ENCODE results near the gene GDF10. TPM values are rescaled to one million over a fixed set of nuclear protein-coding genes. Genes with fewer than 3 reads are reported as not detected.

GDF10 gene
- total RNA-seq, 6 experiments from 2014 or later = not detected

DNA sequence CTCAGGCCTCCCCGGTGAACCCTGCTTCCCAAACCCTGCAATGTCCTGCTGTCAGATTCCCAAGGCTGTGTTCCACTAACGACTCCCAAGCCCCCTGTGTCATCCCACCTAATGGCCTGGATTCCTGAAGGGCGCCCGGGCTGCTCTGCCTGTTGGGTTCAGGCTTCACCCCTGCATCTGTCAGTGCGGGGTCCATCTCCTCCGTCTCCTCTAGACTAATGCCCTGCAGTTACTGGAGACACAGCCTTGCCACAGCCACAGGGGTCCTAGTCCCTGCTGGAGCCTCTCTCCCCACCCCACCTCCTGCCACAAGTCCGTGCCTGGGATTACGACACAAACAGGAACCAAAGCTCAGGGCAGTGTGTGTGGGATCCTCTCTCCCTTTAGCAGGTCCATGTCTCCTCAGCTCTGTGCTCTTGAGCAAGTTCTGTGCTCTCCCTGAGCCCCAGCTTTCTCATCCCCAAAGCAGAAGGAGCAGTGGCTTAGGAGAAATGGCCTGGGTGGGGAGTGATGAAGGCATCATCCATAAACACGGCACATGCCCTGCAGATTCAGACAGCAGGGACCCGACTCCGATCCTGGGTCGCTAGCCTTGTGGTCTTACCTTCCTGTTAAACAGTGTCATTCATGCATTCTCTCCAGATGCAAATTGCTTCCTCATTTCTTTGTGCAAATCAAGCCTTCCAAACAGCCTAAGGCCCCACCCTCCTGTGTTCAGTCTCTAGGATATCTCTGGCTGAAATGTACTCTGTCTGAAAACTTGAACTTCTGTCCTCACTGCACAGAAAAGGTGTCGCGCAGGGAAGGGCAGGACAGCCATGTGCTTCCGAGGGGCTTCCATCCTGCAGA is 40.0 kb downstream of the GDF10 start:
- TF ChIP-seq, protein P1, sequence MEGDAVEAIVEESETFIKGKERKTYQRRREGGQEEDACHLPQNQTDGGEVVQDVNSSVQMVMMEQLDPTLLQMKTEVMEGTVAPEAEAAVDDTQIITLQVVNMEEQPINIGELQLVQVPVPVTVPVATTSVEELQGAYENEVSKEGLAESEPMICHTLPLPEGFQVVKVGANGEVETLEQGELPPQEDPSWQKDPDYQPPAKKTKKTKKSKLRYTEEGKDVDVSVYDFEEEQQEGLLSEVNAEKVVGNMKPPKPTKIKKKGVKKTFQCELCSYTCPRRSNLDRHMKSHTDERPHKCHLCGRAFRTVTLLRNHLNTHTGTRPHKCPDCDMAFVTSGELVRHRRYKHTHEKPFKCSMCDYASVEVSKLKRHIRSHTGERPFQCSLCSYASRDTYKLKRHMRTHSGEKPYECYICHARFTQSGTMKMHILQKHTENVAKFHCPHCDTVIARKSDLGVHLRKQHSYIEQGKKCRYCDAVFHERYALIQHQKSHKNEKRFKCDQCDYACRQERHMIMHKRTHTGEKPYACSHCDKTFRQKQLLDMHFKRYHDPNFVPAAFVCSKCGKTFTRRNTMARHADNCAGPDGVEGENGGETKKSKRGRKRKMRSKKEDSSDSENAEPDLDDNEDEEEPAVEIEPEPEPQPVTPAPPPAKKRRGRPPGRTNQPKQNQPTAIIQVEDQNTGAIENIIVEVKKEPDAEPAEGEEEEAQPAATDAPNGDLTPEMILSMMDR (IDR thresholded peaks at IDR 0.05) = no peak
- WGBS (ENCODE audit: insufficient coverage, low coverage, low lambda C conversion rate, missing lambda C conversion rate) = 52% methylated on average over 7 of the region's 15 CpGs
- no peaks in the 10 kb centered on the region for H3K9me3 ChIP-seq
- no peak overlapping the region for H3K4me3 ChIP-seq
- H3K36me3 ChIP-seq = no peaks in the 10 kb centered on the region
- no peak for ATAC-seq
- intact Hi-C loops (cut with DNase I) = no loop called here
- no peaks in the 10 kb centered on the region for H3K4me1 ChIP-seq
- H3K27ac ChIP-seq = no peak overlapping the region
- DNase-seq = no peak
- H3K27me3 ChIP-seq = no peaks in the 10 kb centered on the region

DNA sequence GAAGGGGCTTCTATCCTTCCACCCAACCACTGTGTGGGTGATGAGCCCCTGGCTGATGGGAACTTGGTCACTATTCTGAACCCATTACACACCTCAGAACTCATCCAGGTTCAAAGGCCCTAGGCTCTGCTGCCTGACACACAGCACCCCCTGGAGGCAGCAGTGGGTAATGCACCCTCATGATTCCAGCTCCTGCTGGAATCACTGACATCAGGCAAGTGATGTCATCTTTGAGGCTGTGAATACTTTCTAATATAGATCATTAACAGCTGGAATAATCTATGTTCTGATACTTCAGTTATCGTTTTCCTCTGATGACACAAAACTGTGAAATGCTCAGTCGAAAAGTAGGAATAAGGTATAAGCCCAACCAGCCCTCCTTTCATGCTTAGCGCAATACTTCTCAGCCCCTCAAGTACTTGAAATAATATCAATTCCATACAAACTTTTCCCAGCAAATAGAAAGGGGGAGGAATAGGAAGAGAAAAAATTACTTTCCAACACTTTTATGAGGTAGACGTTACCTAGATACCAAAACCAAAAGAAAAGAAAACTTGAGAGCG is 40.7 kb downstream of the GDF10 start:
- Histone ChIP-seq H3K4me1 (no peaks in the 10 kb centered on the region), H3K36me3 (no peaks in the 10 kb centered on the region), H3K27me3 (no peaks in the 10 kb centered on the region), H3K27ac (no peak overlapping the region), H3K4me3 (no peak overlapping the region), H3K9me3 (no peaks in the 10 kb centered on the region)
- intact Hi-C loops (cut with DNase I) = no loop called here
- WGBS (ENCODE audit: insufficient coverage, low coverage, low lambda C conversion rate, missing lambda C conversion rate) = 50% methylated on average over 5 of the region's 5 CpGs
- peak; percentile 89 to 97 (median 94) for ATAC-seq
- DNase-seq = peak in 2 of 3 donors; percentile 58 to 69
- TF ChIP-seq, protein P1 (IDR thresholded peaks at IDR 0.05) = peak; percentile 86 to 99 (median 98)
- TF ChIP-seq POLR2A (IDR thresholded peaks at IDR 0.05) = no peak

DNA sequence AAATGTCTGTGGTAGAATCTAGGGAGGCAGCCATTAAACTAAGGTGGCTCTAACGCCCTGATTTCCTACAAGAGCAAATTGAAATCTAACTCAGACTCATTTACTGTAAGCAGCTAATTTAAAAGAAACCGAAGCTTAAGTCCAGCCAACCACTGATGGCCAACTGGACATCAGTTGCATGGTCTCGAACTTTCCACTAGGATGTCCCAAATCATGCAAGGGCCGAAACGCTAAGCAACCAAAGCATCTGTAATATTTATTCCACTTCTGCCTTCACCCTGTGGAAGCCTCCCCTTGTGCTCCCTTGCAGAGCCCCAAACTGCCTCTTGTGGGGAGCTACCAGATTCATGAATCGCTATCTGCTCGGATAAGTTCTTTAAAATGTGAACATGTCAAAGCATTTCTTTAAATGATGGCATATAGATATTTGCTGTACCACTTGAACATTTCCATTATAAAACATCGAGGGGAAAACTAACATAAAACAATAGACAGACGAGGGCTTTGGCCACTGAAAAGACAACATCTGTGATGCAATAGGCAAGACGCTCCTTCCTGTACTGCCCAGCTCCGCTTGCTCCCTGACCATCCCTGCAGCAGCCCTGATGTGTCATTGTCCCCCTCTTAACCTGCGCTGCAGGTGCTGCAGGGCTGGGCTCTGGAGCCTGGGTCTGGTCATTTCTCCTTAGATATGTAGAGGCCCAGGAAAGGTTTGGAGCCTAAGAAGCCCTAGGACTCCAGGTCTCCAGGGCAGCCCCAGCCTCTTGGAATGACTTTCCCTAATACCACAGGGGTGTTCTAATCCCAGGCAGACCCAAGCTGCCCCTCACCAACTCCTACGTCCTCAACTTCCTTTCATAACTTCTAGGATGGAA is 45.2 kb downstream of the GDF10 start:
- H3K36me3 ChIP-seq = no peaks in the 10 kb centered on the region
- TF ChIP-seq POLR2A (IDR thresholded peaks at IDR 0.05) = no peak
- TF ChIP-seq, protein P1 (IDR thresholded peaks at IDR 0.05) = no peak
- no peak overlapping the region for H3K4me3 ChIP-seq
- no peaks in the 10 kb centered on the region for H3K27me3 ChIP-seq
- 72% methylated on average over 12 of the region's 13 CpGs for WGBS (ENCODE audit: insufficient coverage, low coverage, low lambda C conversion rate, missing lambda C conversion rate)
- ATAC-seq (no peak), DNase-seq (no peak)
- no peak overlapping the region for H3K27ac ChIP-seq
- intact Hi-C loops (cut with DNase I) = no loop called here
- no peaks in the 10 kb centered on the region for H3K9me3 ChIP-seq
- no peaks in the 10 kb centered on the region for H3K4me1 ChIP-seq

DNA sequence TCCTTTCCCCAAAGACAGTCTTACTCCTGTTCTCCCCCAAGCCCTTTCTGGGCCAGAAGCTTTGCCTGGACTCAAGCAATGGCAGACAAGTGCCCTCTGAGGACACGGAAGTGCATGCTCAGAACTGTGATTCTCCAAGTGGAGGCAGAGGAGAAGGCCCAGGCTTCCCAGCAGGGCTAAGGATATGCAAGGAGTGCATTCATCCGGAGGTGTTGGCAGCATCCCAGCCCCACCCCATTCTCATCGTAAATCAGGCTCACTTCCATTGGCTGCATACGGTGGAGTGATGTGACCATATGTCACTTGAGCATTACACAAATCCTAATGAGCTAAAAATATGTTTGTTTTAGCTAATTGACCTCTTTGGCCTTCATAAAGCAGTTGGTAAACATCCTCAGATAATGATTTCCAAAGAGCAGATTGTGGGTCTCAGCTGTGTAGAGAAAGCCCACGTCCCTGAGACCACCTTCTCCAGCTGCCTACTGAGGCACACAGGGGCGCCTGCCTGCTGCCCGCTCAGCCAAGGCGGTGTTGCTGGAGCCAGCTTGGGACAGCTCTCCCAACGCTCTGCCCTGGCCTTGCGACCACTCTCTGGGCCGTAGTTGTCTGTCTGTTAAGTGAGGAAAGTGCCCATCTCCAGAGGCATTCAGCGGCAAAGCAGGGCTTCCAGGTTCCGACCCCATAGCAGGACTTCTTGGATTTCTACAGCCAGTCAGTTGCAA is 46.7 kb downstream of the GDF10 start:
- intact Hi-C loops (cut with DNase I) = no loop called here
- no peaks in the 10 kb centered on the region for H3K9me3 ChIP-seq
- no peaks in the 10 kb centered on the region for H3K36me3 ChIP-seq
- WGBS (ENCODE audit: insufficient coverage, low coverage, low lambda C conversion rate, missing lambda C conversion rate) = 39% methylated on average over 5 of the region's 13 CpGs
- TF ChIP-seq POLR2A (IDR thresholded peaks at IDR 0.05) = no peak
- TF ChIP-seq, protein P1 (IDR thresholded peaks at IDR 0.05) = no peak
- H3K4me3 ChIP-seq = no peak overlapping the region
- no peaks in the 10 kb centered on the region for H3K27me3 ChIP-seq
- no peak overlapping the region for H3K27ac ChIP-seq
- DNase-seq (peak in 1 of 3 donors; percentile 26), ATAC-seq (no peak)
- H3K4me1 ChIP-seq = no peaks in the 10 kb centered on the region
